HepG2 (cell line): Measurements from ENCODE around the gene TMEM236.

Source experiments
- ERF ChIP-seq: IDR thresholded peaks from 2 replicates; pipeline ENCODE4 v1.6.1; 2018; ENCODE audit warnings: missing biosample characterization, missing genetic modification reagents
- EZH2 ChIP-seq: conservative IDR thresholded peaks from 2 replicates; pipeline ENCODE4 v1.6.1; 2012; ENCODE audit warnings: mild to moderate bottlenecking, low read depth, low read length, moderate library complexity
- KDM1A ChIP-seq: IDR thresholded peaks from 2 replicates; pipeline ENCODE4 v1.6.1; 2016; ENCODE audit warnings: missing compliant biosample characterization
- MED13 ChIP-seq: sonication (generic); formaldehyde crosslinking; IDR thresholded peaks from 2 replicates; pipeline ENCODE4 v1.5.0; 2020; ENCODE audit warnings: missing genetic modification reagents
- POLR2A ChIP-seq, 2 experiments: IDR thresholded peaks; 2 replicates each; pipeline ENCODE4 v1.6.1; 2011; ENCODE audit warnings: low read depth in 2 of 2, low read length in 2 of 2, mild to moderate bottlenecking in 1 of 2, moderate library complexity in 1 of 2; ENCODE audit not compliant: insufficient read depth in 1 of 2
- ZBTB44 ChIP-seq: sonication (generic); formaldehyde crosslinking; IDR thresholded peaks from 2 replicates; pipeline ENCODE4 v1.4.0; 2020; ENCODE audit warnings: missing genetic modification reagents
- ZSCAN29 ChIP-seq: sonication (generic); formaldehyde crosslinking; conservative IDR thresholded peaks from 2 replicates; pipeline ENCODE4 v1.4.0; 2020; ENCODE audit warnings: mild to moderate bottlenecking, missing genetic modification reagents
- TF ChIP-seq, protein P1 (sequence below): sonication (generic); formaldehyde crosslinking; IDR thresholded peaks from 2 replicates; pipeline ENCODE4 v1.5.0; 2020; ENCODE audit warnings: mild to moderate bottlenecking, missing genetic modification reagents, moderate library complexity

GRCh38 chr10:17725703-17726102 lies 26.3 kb upstream of the TMEM236 start:
- no peak for TF ChIP-seq ERF (CRISPR knock-in tag)
- TF ChIP-seq ZBTB44: no peak
- TF ChIP-seq KDM1A (CRISPR knock-in tag): no peak
- TF ChIP-seq POLR2A (IDR thresholded peaks at IDR 0.05; ENCODE audit: insufficient read depth in 1 of 2, low read depth in 2 of 2, low read length in 2 of 2): no peak
- TF ChIP-seq EZH2: no peak
- no peak for TF ChIP-seq ZSCAN29
- no peak for TF ChIP-seq MED13
- TF ChIP-seq, protein P1, sequence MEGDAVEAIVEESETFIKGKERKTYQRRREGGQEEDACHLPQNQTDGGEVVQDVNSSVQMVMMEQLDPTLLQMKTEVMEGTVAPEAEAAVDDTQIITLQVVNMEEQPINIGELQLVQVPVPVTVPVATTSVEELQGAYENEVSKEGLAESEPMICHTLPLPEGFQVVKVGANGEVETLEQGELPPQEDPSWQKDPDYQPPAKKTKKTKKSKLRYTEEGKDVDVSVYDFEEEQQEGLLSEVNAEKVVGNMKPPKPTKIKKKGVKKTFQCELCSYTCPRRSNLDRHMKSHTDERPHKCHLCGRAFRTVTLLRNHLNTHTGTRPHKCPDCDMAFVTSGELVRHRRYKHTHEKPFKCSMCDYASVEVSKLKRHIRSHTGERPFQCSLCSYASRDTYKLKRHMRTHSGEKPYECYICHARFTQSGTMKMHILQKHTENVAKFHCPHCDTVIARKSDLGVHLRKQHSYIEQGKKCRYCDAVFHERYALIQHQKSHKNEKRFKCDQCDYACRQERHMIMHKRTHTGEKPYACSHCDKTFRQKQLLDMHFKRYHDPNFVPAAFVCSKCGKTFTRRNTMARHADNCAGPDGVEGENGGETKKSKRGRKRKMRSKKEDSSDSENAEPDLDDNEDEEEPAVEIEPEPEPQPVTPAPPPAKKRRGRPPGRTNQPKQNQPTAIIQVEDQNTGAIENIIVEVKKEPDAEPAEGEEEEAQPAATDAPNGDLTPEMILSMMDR: no peak
